ENCODE data around the gene UBE4A. TPM values are rescaled to one million over a fixed set of nuclear protein-coding genes. Genes with fewer than 3 reads are reported as not detected.
"Not testable (repeated sequence)": the region's sequence is repeated elsewhere in the genome, so short reads cannot be mapped to it uniquely, and the experiment has no call there.

Gene UBE4A
- total and polyA plus RNA-seq, 2 donors (not counting 1 experiment from before 2014, with no cell fraction given) = 21.8 to 37.0 TPM

DNA sequence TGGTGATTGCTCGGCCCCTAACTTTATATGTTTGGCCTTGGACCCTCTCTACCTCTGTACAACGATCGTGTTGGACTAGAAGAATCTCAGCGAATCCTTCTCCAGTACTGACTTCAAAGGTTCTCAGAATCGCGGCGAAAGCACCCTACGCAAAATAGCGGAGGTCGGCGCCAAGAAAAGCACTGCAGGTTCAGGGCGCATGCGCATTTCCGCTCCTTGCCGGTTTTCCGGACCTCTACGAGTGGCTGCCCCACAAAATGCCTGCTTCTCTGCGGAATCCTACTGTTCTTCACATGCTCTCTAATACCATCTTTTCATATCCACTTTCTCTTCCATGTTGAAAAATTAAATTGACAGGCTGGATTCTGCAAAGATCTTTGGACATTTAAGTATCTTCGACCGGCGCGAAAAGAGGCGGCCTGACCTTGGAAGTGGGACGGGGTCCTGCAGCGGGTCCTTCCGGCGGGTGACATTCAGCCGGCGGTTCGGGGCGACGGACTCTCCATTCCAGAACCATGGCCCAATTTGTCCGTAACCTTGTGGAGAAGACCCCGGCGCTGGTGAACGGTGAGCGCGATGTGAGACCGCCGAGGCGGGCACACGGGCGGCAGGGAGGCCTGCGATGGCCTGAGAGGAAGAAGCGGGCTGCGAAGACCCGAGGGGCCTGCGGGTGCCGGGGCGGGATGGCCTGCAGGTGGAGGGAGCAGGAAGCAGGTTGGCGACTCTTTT, 41.9 kb downstream of the UBE4A start, which contains the start of gene ATP5MG:
Gene ATP5MG, plus strand, starts transcription at position 456 of the 729 bp plus-strand sequence. Its CDS starts 60 bp downstream, at position 516.
- peak within 1 kb of the TSS; percentile 94 for H3K27ac ChIP-seq (ENCODE audit: insufficient read depth, low read length)
- TF ChIP-seq, protein P1, sequence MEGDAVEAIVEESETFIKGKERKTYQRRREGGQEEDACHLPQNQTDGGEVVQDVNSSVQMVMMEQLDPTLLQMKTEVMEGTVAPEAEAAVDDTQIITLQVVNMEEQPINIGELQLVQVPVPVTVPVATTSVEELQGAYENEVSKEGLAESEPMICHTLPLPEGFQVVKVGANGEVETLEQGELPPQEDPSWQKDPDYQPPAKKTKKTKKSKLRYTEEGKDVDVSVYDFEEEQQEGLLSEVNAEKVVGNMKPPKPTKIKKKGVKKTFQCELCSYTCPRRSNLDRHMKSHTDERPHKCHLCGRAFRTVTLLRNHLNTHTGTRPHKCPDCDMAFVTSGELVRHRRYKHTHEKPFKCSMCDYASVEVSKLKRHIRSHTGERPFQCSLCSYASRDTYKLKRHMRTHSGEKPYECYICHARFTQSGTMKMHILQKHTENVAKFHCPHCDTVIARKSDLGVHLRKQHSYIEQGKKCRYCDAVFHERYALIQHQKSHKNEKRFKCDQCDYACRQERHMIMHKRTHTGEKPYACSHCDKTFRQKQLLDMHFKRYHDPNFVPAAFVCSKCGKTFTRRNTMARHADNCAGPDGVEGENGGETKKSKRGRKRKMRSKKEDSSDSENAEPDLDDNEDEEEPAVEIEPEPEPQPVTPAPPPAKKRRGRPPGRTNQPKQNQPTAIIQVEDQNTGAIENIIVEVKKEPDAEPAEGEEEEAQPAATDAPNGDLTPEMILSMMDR (conservative IDR thresholded peaks at IDR 0.05 in 1 of 2, IDR thresholded peaks at IDR 0.05 in 1 of 2; ENCODE audit: low read depth in 1 of 2, low read length in 2 of 2) = peak in 1 of 2 donors; percentile 7
- TF ChIP-seq EZH2 (IDR thresholded peaks at IDR 0.05; ENCODE audit: low read length, missing control alignments) = no peak
- peaks cover 46% of the 10 kb centered on the region for H3K79me2 ChIP-seq (ENCODE audit: control insufficient read depth, insufficient read depth, low read length)

DNA sequence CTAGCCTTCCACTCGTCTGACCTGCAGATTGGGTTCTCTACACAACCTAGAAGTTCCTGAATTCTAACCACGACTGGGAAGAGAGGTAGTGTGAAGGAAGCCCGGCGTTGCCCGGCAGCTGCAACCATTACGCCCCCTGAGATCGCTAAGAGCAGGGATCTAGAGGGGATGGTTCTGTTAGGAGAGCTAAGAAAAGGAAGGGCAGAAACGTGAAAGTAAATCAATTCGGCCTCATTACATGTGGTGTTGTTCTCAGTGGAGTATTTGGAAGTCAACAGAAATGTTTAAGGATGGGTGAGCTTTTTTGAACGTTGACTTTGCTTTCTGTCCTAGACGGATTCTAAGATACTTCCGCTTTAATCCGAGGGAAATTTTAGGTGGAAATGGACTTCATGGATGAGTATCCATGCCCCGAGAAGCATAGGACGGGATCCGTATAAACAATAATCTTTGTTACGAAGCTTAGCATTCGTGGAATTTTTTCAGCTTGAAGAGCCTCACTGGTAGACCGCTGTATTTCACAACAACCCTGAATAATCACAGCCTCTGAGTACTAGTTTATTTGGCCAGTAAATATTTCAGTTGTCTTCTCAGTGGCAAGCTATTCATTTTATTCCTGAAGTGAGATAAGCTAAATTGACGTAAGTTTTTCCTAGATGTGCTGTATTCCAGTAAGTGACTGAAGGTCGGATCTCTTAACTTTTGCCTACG, 42.6 kb downstream of the UBE4A start:
- Histone ChIP-seq H3K79me2 (ENCODE audit: control insufficient read depth, insufficient read depth, low read length) (peaks cover 50% of the 10 kb centered on the region), H3K9me3 (ENCODE audit: control insufficient read depth, insufficient read depth, low read depth, low read length) (no peaks in the 10 kb centered on the region), H3K27me3 (ENCODE audit: control insufficient read depth, insufficient read depth, low read length) (no peaks in the 10 kb centered on the region)

More for the DNA sequence above, 41.9 kb downstream of the UBE4A start, which contains the start of gene ATP5MG:
- Histone ChIP-seq H3K4me2 (ENCODE audit: extremely low read depth, insufficient read depth, low read length) (peak within 1 kb of the TSS; percentile 93), H2AFZ (ENCODE audit: low read length) (peak within 1 kb of the TSS; percentile 98), H3K27me3 (ENCODE audit: control insufficient read depth, insufficient read depth, low read length) (no peaks in the 10 kb centered on the region), H3K9ac (ENCODE audit: insufficient read depth, low read length) (peak within 1 kb of the TSS; percentile 90), H4K20me1 (ENCODE audit: control insufficient read depth, extremely low read depth, insufficient read depth, low read length) (no peaks in the 10 kb centered on the region), H3K4me3 (replicated peaks in 1 of 4; ENCODE audit: control extremely low read depth in 1 of 4, insufficient read depth in 1 of 4, low read depth in 3 of 4, low read length in 4 of 4) (peak within 1 kb of the TSS; percentile 88 to 100 (median 96)), H3K36me3 (ENCODE audit: control insufficient read depth, insufficient read depth, low read length) (no peaks in the 10 kb centered on the region), H3K9me3 (ENCODE audit: control insufficient read depth, insufficient read depth, low read depth, low read length) (no peaks in the 10 kb centered on the region), H3K4me1 (ENCODE audit: control insufficient read depth, extremely low read depth, insufficient read depth, low read length) (peaks cover 3% of the 10 kb centered on the region)
- peak; percentile 84 to 90 for DNase-seq (ENCODE audit: low read depth in 2 of 2)

DNA sequence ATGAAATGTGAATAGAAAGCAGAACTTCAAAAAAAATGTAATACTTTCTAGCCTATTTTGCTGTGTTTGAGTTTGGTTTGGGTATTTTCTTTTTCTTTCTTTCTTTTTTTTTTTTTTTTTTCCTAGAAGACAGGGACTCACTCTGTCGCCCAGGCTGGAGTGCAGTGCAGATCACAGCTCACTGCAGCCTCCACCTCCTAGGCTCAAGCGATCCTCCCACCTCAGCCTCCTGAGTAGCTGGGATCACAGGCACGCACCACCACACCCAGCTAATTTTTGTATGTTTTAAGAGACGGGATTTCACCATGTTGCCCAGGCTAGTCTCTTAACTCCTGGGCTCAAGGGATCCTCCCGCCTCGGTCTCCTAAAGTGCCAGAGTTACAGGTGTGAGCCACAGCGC, 43.2 kb downstream of the UBE4A start:
- not testable (repeated sequence) for H2AFZ ChIP-seq (ENCODE audit: low read length); H3K27me3 ChIP-seq (ENCODE audit: control insufficient read depth, insufficient read depth, low read length); H4K20me1 ChIP-seq (ENCODE audit: control insufficient read depth, extremely low read depth, insufficient read depth, low read length); H3K36me3 ChIP-seq (ENCODE audit: control insufficient read depth, insufficient read depth, low read length); DNase-seq (ENCODE audit: low read depth in 2 of 2); H3K4me1 ChIP-seq (ENCODE audit: control insufficient read depth, extremely low read depth, insufficient read depth, low read length); H3K9me3 ChIP-seq (ENCODE audit: control insufficient read depth, insufficient read depth, low read depth, low read length)
- peak overlapping the region; percentile 53 for H3K4me2 ChIP-seq (ENCODE audit: extremely low read depth, insufficient read depth, low read length)
- H3K4me3 ChIP-seq (replicated peaks in 1 of 4; ENCODE audit: control extremely low read depth in 1 of 4, insufficient read depth in 1 of 4, low read depth in 3 of 4, low read length in 4 of 4) = peak overlapping the region; percentile 88 to 100 (median 96)
- peaks cover 53% of the 10 kb centered on the region for H3K79me2 ChIP-seq (ENCODE audit: control insufficient read depth, insufficient read depth, low read length)
- peak overlapping the region; percentile 25 for H3K9ac ChIP-seq (ENCODE audit: insufficient read depth, low read length)
- peak overlapping the region; percentile 94 for H3K27ac ChIP-seq (ENCODE audit: insufficient read depth, low read length)

More for the DNA sequence above, 42.6 kb downstream of the UBE4A start:
- peaks cover 3% of the 10 kb centered on the region for H3K4me1 ChIP-seq (ENCODE audit: control insufficient read depth, extremely low read depth, insufficient read depth, low read length)
- no peaks in the 10 kb centered on the region for H4K20me1 ChIP-seq (ENCODE audit: control insufficient read depth, extremely low read depth, insufficient read depth, low read length)
- peak overlapping the region; percentile 98 for H2AFZ ChIP-seq (ENCODE audit: low read length)
- TF ChIP-seq, protein P1 (conservative IDR thresholded peaks at IDR 0.05 in 1 of 2, IDR thresholded peaks at IDR 0.05 in 1 of 2; ENCODE audit: low read depth in 1 of 2, low read length in 2 of 2) = no peak
- no peak for TF ChIP-seq EZH2 (IDR thresholded peaks at IDR 0.05; ENCODE audit: low read length, missing control alignments)
- H3K4me3 ChIP-seq (replicated peaks in 1 of 4; ENCODE audit: control extremely low read depth in 1 of 4, insufficient read depth in 1 of 4, low read depth in 3 of 4, low read length in 4 of 4) = peak overlapping the region; percentile 88 to 100 (median 96)
- H3K4me2 ChIP-seq (ENCODE audit: extremely low read depth, insufficient read depth, low read length) = peak overlapping the region; percentile 93
- peak overlapping the region; percentile 94 for H3K27ac ChIP-seq (ENCODE audit: insufficient read depth, low read length)
- peak overlapping the region; percentile 90 for H3K9ac ChIP-seq (ENCODE audit: insufficient read depth, low read length)
- DNase-seq (ENCODE audit: low read depth in 2 of 2) = peak; percentile 80 to 91
- H3K36me3 ChIP-seq (ENCODE audit: control insufficient read depth, insufficient read depth, low read length) = no peaks in the 10 kb centered on the region

Data from fibroblast of lung (primary cell).